Fibroblast of lung (primary cell): Measurements from ENCODE around the gene C13orf42. TPM values are rescaled to one million over a fixed set of nuclear protein-coding genes. Genes with fewer than 3 reads are reported as not detected.
A peak's percentile ranks its signal among the peaks of the same experiment; 100 is the strongest.

Experiments used
- DNase-seq, 2 donors: peaks; one replicate each; pipeline versions ENCODE4 v3.0.0 to v3.0.0-alpha.2; 2010; ENCODE audit warnings: low read depth in 2 of 2
- H2AFZ ChIP-seq: 2 replicates; pipeline ENCODE4 v1.5.1; 2012; ENCODE audit warnings: low read length, control low read depth, inconsistent platforms
- H3K27ac ChIP-seq: 2 replicates; pipeline ENCODE4 v1.5.1; 2011; ENCODE audit warnings: low read length, control low read depth; ENCODE audit not compliant: insufficient read depth
- H3K27me3 ChIP-seq: 2 replicates; pipeline ENCODE4 v1.5.1; 2011; ENCODE audit warnings: mild to moderate bottlenecking, low read length; ENCODE audit not compliant: control insufficient read depth, insufficient read depth
- H3K36me3 ChIP-seq: 2 replicates; pipeline ENCODE4 v1.5.1; 2011; ENCODE audit warnings: low read length; ENCODE audit not compliant: control insufficient read depth, insufficient read depth
- H3K4me1 ChIP-seq: 2 replicates; pipeline ENCODE4 v1.5.1; 2011; ENCODE audit warnings: low read length; ENCODE audit not compliant: control insufficient read depth, insufficient read depth; ENCODE audit errors: extremely low read depth
- H3K4me2 ChIP-seq: 2 replicates; pipeline ENCODE4 v1.5.1; 2011; ENCODE audit warnings: low read length, control low read depth; ENCODE audit not compliant: insufficient read depth; ENCODE audit errors: extremely low read depth
- H3K4me3 ChIP-seq, 4 experiments: fragments of 200-600 bp in 1 of 4; sonication (generic) in 1 of 4; replicated peaks in 1 of 4; 2 replicates each; pipeline ENCODE4 v1.5.1; 2011 to 2016; ENCODE audit warnings: low read length in 4 of 4, low read depth in 3 of 4, mild to moderate bottlenecking in 3 of 4, control low read depth in 2 of 4, inconsistent platforms in 1 of 4, mixed read lengths in 1 of 4; ENCODE audit not compliant: insufficient read depth in 1 of 4; ENCODE audit errors: control extremely low read depth in 1 of 4
- H3K79me2 ChIP-seq: 2 replicates; pipeline ENCODE4 v1.5.1; 2012; ENCODE audit warnings: mild to moderate bottlenecking, low read length, inconsistent platforms; ENCODE audit not compliant: control insufficient read depth, insufficient read depth
- H3K9ac ChIP-seq: 2 replicates; pipeline ENCODE4 v1.5.1; 2011; ENCODE audit warnings: mild to moderate bottlenecking, low read length, control low read depth; ENCODE audit not compliant: insufficient read depth
- H3K9me3 ChIP-seq: 2 replicates; pipeline ENCODE4 v1.5.1; 2012; ENCODE audit warnings: low read depth, low read length; ENCODE audit not compliant: control insufficient read depth, insufficient read depth
- H4K20me1 ChIP-seq: 2 replicates; pipeline ENCODE4 v1.5.1; 2011; ENCODE audit warnings: low read length; ENCODE audit not compliant: control insufficient read depth, insufficient read depth; ENCODE audit errors: extremely low read depth
- CTCF ChIP-seq, 2 donors: IDR thresholded peaks in 1 of 2; conservative IDR thresholded peaks in 1 of 2; 1 replicate in 1 of 2; 2 replicates in 1 of 2; pipeline ENCODE4 v1.5.1; 2011 to 2012; ENCODE audit warnings: low read length in 2 of 2, control low read depth in 1 of 2, inconsistent platforms in 1 of 2, low read depth in 1 of 2, mild to moderate bottlenecking in 1 of 2
- EZH2 ChIP-seq: IDR thresholded peaks from 2 replicates; pipeline ENCODE4 v1.5.1; 2012; ENCODE audit warnings: low read length, control low read depth, mild to moderate bottlenecking; ENCODE audit errors: missing control alignments
- polyA minus RNA-seq: library from RNA; depleted of rRNA, polyadenylated mRNA; stranded (reverse); fragments of >200 nt; gene quantifications from 2 replicates; pipeline ENCODE4 v1.2.3, GENCODE V29; 2011; ENCODE audit warnings: low replicate concordance
- polyA plus RNA-seq, 2 donors: library from polyadenylated mRNA; depleted of rRNA in 1 of 2; stranded (reverse) in 1 of 2; unstranded in 1 of 2; fragments of >200 nt; gene quantifications; 2 replicates each; pipeline ENCODE4 v1.2.1, GENCODE V29; 2011 to 2012; ENCODE audit warnings: missing spikeins in 1 of 2
- total RNA-seq: library from RNA; depleted of rRNA; stranded (reverse); fragments of >200 nt; gene quantifications from 2 replicates; pipeline ENCODE4 v1.2.1, GENCODE V29; 2014

The C13orf42 gene
- total RNA-seq, result not detected in 2 replicates
- polyA plus RNA-seq, result not detected in 2 replicates
- polyA plus RNA-seq (2012), result not detected in 2 replicates
- polyA minus RNA-seq, result not detected in 2 replicates

GRCh38 chr13:51111174-51111573, at the start of gene C13orf42:
Gene C13orf42, minus strand, starts transcription at chr13:51111274. Its CDS starts 65 bp downstream, at chr13:51111209.
- H3K27ac ChIP-seq, result no peak within 1 kb of the TSS
- no peaks in the 10 kb centered on the region for H3K9me3 ChIP-seq
- no peaks in the 10 kb centered on the region for H3K36me3 ChIP-seq
- TF ChIP-seq EZH2 (no peak), CTCF (conservative IDR thresholded peaks at IDR 0.05 in 1 of 2, IDR thresholded peaks at IDR 0.05 in 1 of 2; ENCODE audit: low read depth in 1 of 2, low read length in 2 of 2) (no peak)
- peaks cover 4% of the 10 kb centered on the region for H3K27me3 ChIP-seq
- H2AFZ ChIP-seq, result no peak within 1 kb of the TSS
- H3K4me2 ChIP-seq, result no peak within 1 kb of the TSS
- no peak within 1 kb of the TSS for H3K4me3 ChIP-seq
- no peaks in the 10 kb centered on the region for H4K20me1 ChIP-seq
- H3K79me2 ChIP-seq, result no peaks in the 10 kb centered on the region
- no peak for DNase-seq
- H3K9ac ChIP-seq, result no peak within 1 kb of the TSS
- H3K4me1 ChIP-seq, result no peaks in the 10 kb centered on the region

GRCh38 chr13:51158880-51159518, 47.9 kb upstream of the C13orf42 start:
- H3K27me3 ChIP-seq, result peaks cover 4% of the 10 kb centered on the region
- H3K79me2 ChIP-seq, result no peaks in the 10 kb centered on the region
- no peak overlapping the region for H2AFZ ChIP-seq
- H3K9ac ChIP-seq, result no peak overlapping the region
- no peaks in the 10 kb centered on the region for H3K9me3 ChIP-seq
- no peak overlapping the region for H3K27ac ChIP-seq
- H4K20me1 ChIP-seq, result no peaks in the 10 kb centered on the region
- no peak overlapping the region for H3K4me3 ChIP-seq
- H3K4me1 ChIP-seq, result no peaks in the 10 kb centered on the region
- TF ChIP-seq EZH2 (no peak), CTCF (conservative IDR thresholded peaks at IDR 0.05 in 1 of 2, IDR thresholded peaks at IDR 0.05 in 1 of 2; ENCODE audit: low read depth in 1 of 2, low read length in 2 of 2) (no peak)
- DNase-seq, result peak; percentile 2 to 21
- H3K4me2 ChIP-seq, result no peak overlapping the region
- no peaks in the 10 kb centered on the region for H3K36me3 ChIP-seq

- Histone ChIP-seq H2AFZ (no peak overlapping the region), H3K4me1 (no peaks in the 10 kb centered on the region), H4K20me1 (no peaks in the 10 kb centered on the region), H3K27ac (no peak overlapping the region), H3K4me2 (no peak overlapping the region), H3K4me3 (no peak overlapping the region), H3K36me3 (no peaks in the 10 kb centered on the region), H3K9ac (no peak overlapping the region), H3K9me3 (no peaks in the 10 kb centered on the region), H3K27me3 (peaks cover 4% of the 10 kb centered on the region), H3K79me2 (no peaks in the 10 kb centered on the region)
- TF ChIP-seq EZH2, result no peak
- no peak for TF ChIP-seq CTCF (conservative IDR thresholded peaks at IDR 0.05 in 1 of 2, IDR thresholded peaks at IDR 0.05 in 1 of 2; ENCODE audit: low read depth in 1 of 2, low read length in 2 of 2)
- no peak for DNase-seq
These were observed 47.3 kb upstream of the C13orf42 start for GRCh38 chr13:51158365-51158764.
